HL-60 (cell line): ENCODE results near the gene FAF1.

Experiments used
- DNase-seq, 2 experiments: peaks; one replicate each; pipeline ENCODE4 v3.0.0-alpha.2; 2010 to 2020; ENCODE audit warnings: low read depth in 1 of 2, low spot score in 1 of 2
- H3K27ac ChIP-seq: fragments of 250-450 bp; sonication (Bioruptor Pico); replicated peaks from 2 replicates; pipeline ENCODE4 v1.5.1; 2020; ENCODE audit warnings: mild to moderate bottlenecking, moderate library complexity
- H3K27me3 ChIP-seq: fragments of 250-450 bp; sonication (Bioruptor Pico); 2 replicates; pipeline ENCODE4 v1.5.1; 2021; ENCODE audit warnings: mild to moderate bottlenecking, moderate library complexity; ENCODE audit not compliant: insufficient read depth, poor library complexity, severe bottlenecking
- H3K4me3 ChIP-seq: replicated peaks from 2 replicates; pipeline ENCODE4 v1.5.1; 2011; ENCODE audit warnings: mild to moderate bottlenecking, control low read depth, low read length; ENCODE audit not compliant: insufficient read depth
- CTCF ChIP-seq: IDR thresholded peaks from one replicate; pipeline ENCODE4 v1.5.1; 2011; ENCODE audit warnings: low read length, control low read depth, inconsistent platforms; ENCODE audit not compliant: insufficient read depth
- GABPA ChIP-seq: IDR thresholded peaks from 2 replicates; pipeline ENCODE4 v1.6.1; 2012; ENCODE audit warnings: low read depth
- POLR2AphosphoS5 ChIP-seq: IDR thresholded peaks from 2 replicates; pipeline ENCODE4 v1.6.1; 2012; ENCODE audit warnings: low read depth
- REST ChIP-seq: IDR thresholded peaks from 2 replicates; pipeline ENCODE4 v1.6.1; 2012; ENCODE audit warnings: low read depth; ENCODE audit not compliant: insufficient replicate concordance
- SPI1 ChIP-seq: IDR thresholded peaks from 2 replicates; pipeline ENCODE4 v1.6.1; 2012; ENCODE audit warnings: low read depth, mild to moderate bottlenecking, borderline replicate concordance

The FAF1 gene

DNA sequence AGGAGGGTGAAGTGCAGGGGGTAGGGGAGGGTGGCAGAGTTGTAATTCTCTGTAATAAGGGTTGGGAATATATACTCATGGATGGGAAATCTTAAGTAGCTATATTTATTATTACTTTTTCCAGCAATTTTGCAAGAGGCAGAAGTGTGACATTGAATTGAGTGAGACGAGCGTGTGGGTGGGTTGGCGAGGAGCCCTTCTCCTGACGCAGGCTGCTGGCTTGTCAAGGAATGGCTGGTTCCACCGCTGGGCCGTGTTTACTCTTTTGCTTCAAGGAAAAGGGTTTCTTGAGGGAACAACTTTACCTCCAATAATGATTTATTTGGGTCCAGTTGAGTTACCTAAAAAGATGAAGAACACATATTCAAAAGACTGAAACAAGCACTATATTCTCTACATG, 518.9 kb downstream of the FAF1 start:
- no peak for TF ChIP-seq GABPA
- TF ChIP-seq CTCF, result no peak
- TF ChIP-seq REST, result no peak
- TF ChIP-seq POLR2AphosphoS5, result no peak
- no peak for TF ChIP-seq SPI1
- no peak overlapping the region for H3K4me3 ChIP-seq
- no peak for DNase-seq
- no peak overlapping the region for H3K27ac ChIP-seq
- no peaks in the 10 kb centered on the region for H3K27me3 ChIP-seq

DNA sequence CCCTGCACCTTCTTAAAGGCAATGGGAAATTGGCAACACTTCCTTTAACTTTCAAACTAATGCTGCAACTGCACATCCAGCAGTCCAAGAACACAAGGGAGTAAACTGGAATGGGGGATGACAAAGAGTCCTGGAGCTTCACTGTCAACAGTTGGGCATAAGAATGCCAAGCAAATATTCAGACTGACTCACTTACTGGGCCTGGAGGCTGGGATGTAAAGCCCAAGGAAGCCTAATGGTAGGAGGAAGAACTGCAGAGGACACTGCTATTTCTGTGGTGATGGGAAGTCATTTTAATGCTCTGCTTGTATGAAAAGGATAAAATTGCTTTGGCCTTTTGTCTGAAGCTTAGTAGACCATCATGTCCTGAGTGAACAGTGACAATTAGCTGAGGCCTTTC, 521.1 kb downstream of the FAF1 start:
- Histone ChIP-seq H3K27me3 (no peaks in the 10 kb centered on the region), H3K27ac (no peak overlapping the region), H3K4me3 (no peak overlapping the region)
- no peak for DNase-seq
- TF ChIP-seq SPI1 (no peak), POLR2AphosphoS5 (no peak), GABPA (no peak), CTCF (no peak), REST (no peak)

DNA sequence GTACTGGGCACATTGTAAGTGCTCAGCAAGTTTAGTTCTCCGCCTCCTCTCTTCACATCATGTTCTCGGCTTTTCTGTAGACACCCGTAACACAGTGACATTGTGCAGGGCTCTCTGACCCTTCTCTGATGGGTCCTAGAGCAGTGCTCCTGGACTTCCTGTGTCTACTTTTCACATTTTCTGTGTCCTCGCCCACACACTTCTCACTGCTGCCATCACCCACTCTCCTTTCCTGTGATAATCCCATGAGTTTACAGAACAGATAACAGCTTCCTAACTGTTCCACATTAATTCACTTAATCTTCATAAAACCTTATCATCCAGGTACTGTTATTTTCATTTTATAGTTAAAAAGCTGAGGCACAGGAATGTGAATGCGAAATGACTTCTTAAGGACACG, 523.6 kb downstream of the FAF1 start:
- no peak overlapping the region for H3K27ac ChIP-seq
- DNase-seq, result no peak
- H3K4me3 ChIP-seq, result no peak overlapping the region
- no peak for TF ChIP-seq SPI1
- H3K27me3 ChIP-seq, result peaks cover 5% of the 10 kb centered on the region

GRCh38 chr1:50430010-50430405, 530.1 kb downstream of the FAF1 start:
- TF ChIP-seq GABPA, result no peak
- no peak for TF ChIP-seq POLR2AphosphoS5
- TF ChIP-seq CTCF, result no peak
- no peak for TF ChIP-seq REST
- no peak for TF ChIP-seq SPI1
- Histone ChIP-seq H3K27me3 (peaks cover 64% of the 10 kb centered on the region), H3K27ac (no peak overlapping the region), H3K4me3 (no peak overlapping the region)
- DNase-seq, result no peak
